Activated T-cell treated with anti-CD3 and anti-CD28 coated beads for 4 hours (primary cell): Measurements from ENCODE around the gene TMEM63A.

Source experiments
- DNase-seq: peaks from one replicate; pipeline ENCODE4 v3.0.0-alpha.2; 2020

Gene TMEM63A

GRCh38 chr1:225883616-225884265, 1.6 kb upstream of the TMEM63A start:
- DNase-seq: no peak

GRCh38 chr1:225882694-225883615, 775 bp upstream of the TMEM63A start:
- no peak for DNase-seq

- DNase-seq: peak; percentile 28
Measured at GRCh38 chr1:225881081-225881958, 860 bp downstream of the TMEM63A start.

GRCh38 chr1:225880636-225881035, 1.5 kb downstream of the TMEM63A start:
- no peak for DNase-seq

GRCh38 chr1:225880222-225880588, 2.0 kb downstream of the TMEM63A start:
- no peak for DNase-seq

GRCh38 chr1:225879521-225880221, 2.5 kb downstream of the TMEM63A start:
- DNase-seq: no peak

- DNase-seq: no peak
Measured at GRCh38 chr1:225878282-225878681, 3.9 kb downstream of the TMEM63A start.

GRCh38 chr1:225877580-225877979, 4.6 kb downstream of the TMEM63A start:
- DNase-seq: no peak

- DNase-seq: no peak
Measured at GRCh38 chr1:225876900-225877510, 5.2 kb downstream of the TMEM63A start.

GRCh38 chr1:225875044-225875815, 7.0 kb downstream of the TMEM63A start:
- DNase-seq: no peak

- no peak for DNase-seq
Measured at GRCh38 chr1:225874431-225874830, 7.7 kb downstream of the TMEM63A start.

GRCh38 chr1:225873281-225873850, 8.8 kb downstream of the TMEM63A start:
- no peak for DNase-seq

- no peak for DNase-seq
Measured at GRCh38 chr1:225872075-225872430, 10.1 kb downstream of the TMEM63A start.

- DNase-seq: no peak
Measured at GRCh38 chr1:225871359-225872074, 10.7 kb downstream of the TMEM63A start.

GRCh38 chr1:225870911-225871310, 11.3 kb downstream of the TMEM63A start:
- no peak for DNase-seq

- no peak for DNase-seq
Measured at GRCh38 chr1:225868631-225869330, 13.4 kb downstream of the TMEM63A start.

- DNase-seq: no peak
Measured at GRCh38 chr1:225866981-225867380, 15.2 kb downstream of the TMEM63A start.

GRCh38 chr1:225866061-225866837, 15.9 kb downstream of the TMEM63A start:
- peak; percentile 70 for DNase-seq

- no peak for DNase-seq
Measured at GRCh38 chr1:225865514-225865913, 16.7 kb downstream of the TMEM63A start.
